Stimulated activated CD8-positive, alpha-beta memory T cell treated with anti-CD3 and anti-CD28 coated beads, Interleukin-12 subunit alpha, Interleukin-12 subunit beta, amount 100 ng/mL, for 24 hours (primary cell): ENCODE data around the gene PPFIBP2.
"Not testable (repeated sequence)": the region's sequence is repeated elsewhere in the genome, so short reads cannot be mapped to it uniquely, and the experiment has no call there.

Source experiments
- DNase-seq: peaks from one replicate; pipeline ENCODE4 v3.0.0-alpha.2; 2020; ENCODE audit errors: extremely low read depth

The PPFIBP2 gene

GRCh38 chr11:7499081-7499480, 14.7 kb upstream of the PPFIBP2 start:
- DNase-seq = no peak

GRCh38 chr11:7500251-7500650, 13.5 kb upstream of the PPFIBP2 start:
- no peak for DNase-seq

DNA sequence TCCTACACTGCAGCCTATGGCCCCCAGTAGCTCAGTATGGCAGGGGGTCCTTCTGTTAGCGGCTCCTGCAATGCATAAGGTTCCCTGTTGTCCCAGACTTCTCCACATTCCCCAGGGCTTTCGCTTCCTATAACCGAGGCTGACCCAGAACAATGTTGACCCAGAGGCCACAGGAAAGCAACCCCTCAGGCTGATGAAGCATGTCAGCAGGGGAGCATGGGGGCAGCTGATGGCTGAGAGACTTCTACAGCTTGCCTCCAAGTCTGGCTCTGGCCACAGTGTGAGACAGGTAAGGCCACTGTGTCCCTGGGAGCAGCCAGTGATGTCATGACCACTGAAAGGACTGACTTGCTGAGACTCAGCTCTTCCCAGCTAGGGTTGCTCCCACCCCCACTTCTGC, 12.5 kb upstream of the PPFIBP2 start:
- DNase-seq = no peak

DNA sequence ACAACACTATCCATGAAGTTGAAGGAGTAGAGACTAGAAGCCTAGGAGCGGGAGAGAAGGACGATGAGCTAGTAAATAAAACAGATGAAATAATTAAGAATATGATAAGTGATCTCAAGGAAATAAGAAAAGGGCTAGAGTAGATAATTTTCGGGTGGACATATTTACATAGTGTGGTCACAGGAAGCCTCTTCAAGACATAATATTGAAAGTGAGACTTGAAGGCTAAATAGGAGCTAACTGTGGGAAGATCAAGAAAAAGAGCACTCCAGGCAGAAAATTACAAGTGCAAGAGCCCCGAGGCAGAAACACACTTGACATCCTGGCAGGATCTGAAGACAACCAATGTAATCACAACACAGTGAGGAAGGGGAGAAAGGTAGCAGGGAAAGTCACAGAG, 11.9 kb upstream of the PPFIBP2 start:
- no peak for DNase-seq

DNA sequence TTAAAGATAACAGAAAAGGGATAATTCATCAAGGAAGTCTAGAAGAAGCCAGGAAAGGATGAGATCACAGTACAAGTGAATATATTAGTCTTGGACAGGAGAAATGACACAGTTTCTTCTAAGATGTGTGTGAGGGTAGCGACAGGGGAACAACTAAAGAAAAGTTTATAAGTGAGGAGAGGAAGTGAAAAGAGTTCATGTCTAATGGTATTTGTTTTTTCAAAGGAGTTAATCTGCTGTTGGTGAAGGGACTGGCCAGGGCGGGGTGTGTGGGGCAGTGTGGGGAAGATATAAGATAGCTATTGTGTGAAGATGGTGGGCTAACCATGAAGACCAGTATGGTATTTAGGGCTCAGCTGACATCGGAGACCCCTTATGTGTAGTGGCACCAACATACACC, 7.6 kb upstream of the PPFIBP2 start:
- DNase-seq = no peak

GRCh38 chr11:7508087-7508486, 5.7 kb upstream of the PPFIBP2 start:
- no peak for DNase-seq

DNA sequence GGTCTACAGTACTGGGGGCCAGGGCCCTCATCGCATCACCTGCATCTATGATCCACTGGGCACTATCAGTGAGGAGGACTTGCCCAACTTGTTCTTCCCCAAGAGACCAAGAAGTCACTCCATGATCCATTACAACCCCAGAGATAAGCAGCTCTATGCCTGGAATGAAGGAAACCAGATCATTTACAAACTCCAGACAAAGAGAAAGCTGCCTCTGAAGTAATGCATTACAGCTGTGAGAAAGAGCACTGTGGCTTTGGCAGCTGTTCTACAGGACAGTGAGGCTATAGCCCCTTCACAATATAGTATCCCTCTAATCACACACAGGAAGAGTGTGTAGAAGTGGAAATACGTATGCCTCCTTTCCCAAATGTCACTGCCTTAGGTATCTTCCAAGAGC, 3.8 kb upstream of the PPFIBP2 start:
- DNase-seq = no peak

DNA sequence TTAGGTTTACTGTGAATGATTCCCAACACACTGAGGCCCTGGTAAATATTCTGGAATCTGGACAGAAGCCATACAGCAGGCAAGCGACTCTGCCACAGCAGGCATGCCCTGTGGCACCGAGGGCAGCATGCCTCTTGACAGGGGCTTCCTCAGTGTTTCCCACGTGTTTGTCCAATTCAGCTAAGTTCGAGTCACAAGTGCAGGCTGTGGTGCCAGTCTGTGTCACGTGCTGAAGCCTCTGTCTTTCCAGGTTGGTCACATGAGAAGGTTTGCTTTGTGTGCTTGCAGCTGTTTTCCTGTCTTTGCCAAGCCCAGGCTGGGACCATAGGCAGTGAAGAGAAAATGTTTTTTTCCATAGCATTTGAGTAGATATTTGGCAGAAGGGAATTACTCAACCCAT, 2.4 kb upstream of the PPFIBP2 start:
- DNase-seq = no peak

GRCh38 chr11:7512525-7513233, 1.1 kb upstream of the PPFIBP2 start:
- no peak for DNase-seq

DNA sequence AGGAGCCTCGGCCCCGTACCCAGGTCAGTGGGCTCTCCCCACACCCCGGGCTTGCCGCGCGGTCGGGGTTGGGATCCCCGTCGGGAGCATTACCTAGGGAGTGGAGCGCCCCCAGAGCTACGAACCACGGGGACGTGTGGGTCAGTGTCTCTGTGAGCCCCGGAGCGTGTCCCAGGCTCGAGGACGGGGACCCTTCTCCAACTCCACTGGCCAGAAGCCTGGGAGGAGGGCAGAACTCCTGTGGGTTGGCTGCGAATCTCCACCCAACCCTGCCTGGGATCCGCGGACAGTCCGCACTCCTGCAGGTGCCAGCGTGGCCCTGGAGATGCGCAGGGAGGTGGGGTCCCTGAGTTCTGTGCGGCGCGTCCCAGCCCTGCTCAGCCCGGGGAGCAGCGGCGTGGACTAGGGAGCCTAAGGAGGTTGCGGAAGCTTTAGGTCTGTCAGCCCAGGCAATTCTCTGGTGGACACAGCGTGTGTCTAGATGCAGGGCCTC, 346 bp downstream of the PPFIBP2 start:
- DNase-seq = no peak

- no peak for DNase-seq
These were observed 1.7 kb downstream of the PPFIBP2 start for GRCh38 chr11:7515447-7515886.

DNA sequence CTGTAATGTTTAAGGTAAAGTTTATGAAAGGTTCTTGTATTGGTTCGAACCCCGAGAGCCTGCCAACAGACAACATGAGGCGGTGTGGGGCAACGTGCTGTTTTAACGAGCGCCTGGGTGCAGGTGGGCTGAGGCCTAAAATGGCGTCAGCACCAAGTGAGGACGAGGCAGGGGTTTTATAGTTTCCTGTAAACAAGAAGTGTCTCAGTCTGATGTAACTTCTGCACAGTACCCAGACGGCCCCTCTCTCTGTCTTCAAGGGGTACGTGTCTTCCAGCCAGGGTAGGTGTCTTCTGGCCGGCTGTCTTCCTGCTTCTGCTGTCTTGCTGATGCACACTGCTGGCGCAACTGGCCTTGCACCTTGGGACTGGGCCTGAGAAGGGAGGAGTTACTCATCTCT, 2.7 kb downstream of the PPFIBP2 start:
- DNase-seq = no peak

DNA sequence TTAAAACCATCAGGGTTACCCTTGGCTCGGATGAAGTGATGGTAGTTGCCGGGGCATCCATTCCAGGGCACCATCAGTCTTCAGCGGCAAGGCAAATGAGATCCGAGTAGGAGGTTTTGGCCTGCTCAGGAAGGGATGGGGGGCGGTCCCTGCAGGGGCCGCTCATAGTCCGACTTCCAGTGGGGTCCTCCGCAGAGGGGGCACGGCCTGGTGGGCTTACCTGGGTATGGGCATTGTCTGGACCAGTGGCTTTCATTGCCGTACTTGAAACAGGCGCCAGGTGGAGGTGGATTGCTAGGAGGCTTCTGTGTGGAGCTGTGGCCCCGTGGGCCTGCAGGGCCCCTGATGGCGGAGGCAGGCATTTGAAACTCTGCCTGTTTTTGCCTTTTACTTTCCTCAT, 3.9 kb downstream of the PPFIBP2 start:
- not testable (repeated sequence) for DNase-seq

GRCh38 chr11:7518811-7519562, 5.2 kb downstream of the PPFIBP2 start:
- no peak for DNase-seq

DNA sequence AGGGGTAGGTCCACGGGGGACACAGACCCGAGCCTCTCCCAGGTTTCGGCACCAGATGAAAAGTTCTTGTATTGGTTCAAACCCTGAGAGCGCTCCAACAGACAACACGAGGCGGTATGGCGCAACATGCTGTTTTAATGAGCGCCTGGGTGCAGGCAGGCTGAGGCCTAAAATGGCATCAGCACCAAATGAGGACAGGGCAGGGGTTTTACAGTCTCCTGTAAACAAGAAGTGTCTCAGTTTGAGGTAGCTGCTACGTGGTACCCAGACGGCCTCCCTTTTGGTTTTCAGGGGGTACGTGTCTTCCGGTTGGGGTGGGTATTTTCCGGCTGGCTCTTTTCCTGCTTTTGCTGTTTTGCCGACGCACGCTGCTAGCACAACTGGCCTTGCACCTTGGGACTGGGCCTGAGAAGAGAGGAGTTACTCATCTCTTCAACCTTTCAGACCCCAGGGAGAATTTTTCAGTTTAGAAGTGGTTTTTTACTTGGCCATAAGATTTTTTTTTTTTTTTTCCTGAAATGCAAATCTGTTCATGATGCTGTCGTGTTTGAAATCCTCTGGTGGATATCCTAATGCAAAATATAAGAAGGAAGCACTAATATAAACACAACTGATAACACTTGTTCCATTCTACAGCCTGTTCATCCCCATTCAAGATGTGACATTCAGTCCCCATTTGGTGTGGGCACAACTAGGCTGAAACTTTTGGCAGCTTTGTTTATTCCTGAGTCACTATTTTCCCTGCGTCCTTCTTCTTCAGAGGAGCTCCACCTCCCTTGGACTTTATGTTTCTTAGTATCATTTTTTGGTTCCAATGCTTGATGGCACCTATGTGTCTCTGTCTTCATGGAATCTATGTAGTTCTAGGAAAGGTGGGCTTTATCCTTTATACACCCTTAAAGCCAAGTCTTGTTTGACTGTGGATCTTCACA, 6.5 kb downstream of the PPFIBP2 start:
- DNase-seq = no peak

DNA sequence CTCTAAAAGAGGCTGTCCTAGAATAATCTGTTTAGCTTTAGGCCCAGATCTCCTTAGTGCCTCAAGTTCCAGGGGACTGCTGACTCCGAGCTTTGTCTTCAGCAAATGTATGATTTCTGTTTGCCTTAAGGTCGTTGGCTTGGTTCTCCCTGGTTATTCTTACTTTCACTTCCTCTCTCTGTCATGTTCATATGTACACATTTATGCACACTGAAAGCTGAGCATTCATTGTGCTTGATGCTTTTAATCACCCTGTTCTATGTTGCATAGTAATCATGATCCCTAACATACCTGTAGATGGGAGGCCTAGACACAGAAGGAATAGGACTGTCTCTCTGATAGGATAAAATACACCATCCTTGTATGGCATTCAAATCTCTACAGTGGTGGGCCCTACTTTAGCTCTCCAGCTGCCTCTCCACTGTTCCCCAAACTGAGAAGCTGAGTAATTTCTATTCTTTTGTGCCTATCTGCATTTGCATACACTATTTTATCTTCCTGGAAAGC, 7.2 kb downstream of the PPFIBP2 start:
- DNase-seq = no peak

GRCh38 chr11:7522121-7522520, 8.3 kb downstream of the PPFIBP2 start:
- no peak for DNase-seq

- DNase-seq = no peak
These were observed 8.7 kb downstream of the PPFIBP2 start for GRCh38 chr11:7522546-7522945.

DNA sequence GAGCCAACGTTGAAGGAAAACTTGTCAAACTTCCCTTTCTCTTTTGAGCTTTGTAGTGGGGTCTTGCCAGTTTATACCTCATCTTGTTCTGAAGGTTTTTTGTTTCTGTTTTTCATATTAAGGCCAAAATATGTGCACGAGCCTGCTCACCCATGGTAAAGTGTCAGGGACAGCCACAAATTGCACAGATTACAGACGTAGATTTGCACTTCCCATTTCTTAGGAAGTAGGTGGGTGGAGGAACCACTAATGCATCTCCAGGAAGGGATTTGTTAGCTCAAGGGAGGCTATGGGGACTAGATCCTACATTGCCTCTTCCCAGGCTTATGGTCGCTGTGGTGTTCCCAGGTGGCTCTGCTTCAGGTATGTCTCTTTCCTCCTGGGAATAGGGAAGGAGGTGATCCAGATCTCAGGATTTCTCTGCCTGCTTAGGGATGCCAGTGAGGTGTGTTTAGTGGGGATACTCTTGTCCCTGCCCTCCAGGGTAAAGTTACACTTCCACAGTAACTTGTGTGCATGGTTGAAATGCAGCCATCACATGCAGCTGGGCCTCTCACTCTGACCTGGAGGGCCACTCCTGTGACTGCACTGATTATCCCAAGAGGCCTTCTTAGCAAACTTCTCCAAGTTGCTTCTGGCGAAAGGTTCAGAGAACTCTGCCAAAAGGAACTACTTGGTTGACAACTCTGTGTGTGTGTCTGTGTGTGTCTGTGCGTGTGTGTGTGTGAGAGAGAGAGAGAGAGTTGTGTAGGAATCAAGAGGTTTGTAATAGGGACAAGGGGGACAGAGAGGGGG, 9.8 kb downstream of the PPFIBP2 start:
- DNase-seq = no peak

DNA sequence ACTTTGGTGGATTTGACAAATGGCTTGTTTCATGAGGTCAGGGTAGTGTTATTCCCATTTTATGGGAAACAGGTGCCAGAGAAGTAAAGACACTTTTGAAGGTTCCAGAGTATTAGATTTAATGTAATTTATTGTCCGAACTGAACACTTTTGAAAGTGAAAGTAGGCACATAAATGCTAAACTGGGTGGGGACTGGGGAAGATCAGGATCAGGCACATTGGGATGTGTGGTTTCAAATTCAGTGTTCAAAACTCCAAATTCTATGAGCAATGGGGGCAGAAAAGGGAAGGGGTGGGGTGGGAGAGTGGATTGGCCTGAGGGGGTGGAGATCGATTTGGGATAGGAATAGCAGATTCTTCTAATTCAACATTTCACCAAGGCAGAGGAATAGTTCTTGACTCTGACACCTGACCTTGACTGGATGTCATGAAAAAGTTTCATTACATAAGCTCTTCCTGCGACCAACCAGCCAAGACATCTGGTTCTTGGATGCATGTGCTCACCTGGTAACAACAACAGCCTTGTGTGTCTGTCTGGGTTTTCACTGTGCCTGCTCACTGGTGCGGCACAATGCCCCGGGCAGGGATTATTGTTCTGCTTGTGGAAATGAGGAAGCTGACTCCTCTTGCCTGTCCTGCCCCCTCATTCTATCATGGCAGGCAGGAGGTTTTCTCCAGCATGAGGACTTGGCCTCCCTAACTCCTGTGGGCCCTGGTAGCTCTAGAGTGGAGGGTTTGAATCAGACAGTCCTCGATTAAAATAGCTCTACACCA, 10.8 kb downstream of the PPFIBP2 start:
- DNase-seq = no peak
